ENCODE measurements around the gene FOXN3. TPM values are rescaled to one million over a fixed set of nuclear protein-coding genes. Genes with fewer than 3 reads are reported as not detected.

The FOXN3 gene
- total RNA-seq, 1 donor from 2014 or later, result 122 TPM

GRCh38 chr14:89367779-89368120, 49.3 kb downstream of the FOXN3 start:
- Mint-ChIP-seq H3K27ac (ENCODE audit: unreplicated experiment) (no peak overlapping the region), H3K4me1 (ENCODE audit: low read depth, unreplicated experiment) (peaks cover 32% of the 10 kb centered on the region), H3K4me3 (ENCODE audit: unreplicated experiment) (no peak overlapping the region), H3K36me3 (ENCODE audit: low read depth, unreplicated experiment) (peaks cover 19% of the 10 kb centered on the region), H3K27me3 (ENCODE audit: low read depth, unreplicated experiment) (no peaks in the 10 kb centered on the region), H3K9me3 (ENCODE audit: unreplicated experiment) (no peaks in the 10 kb centered on the region)
- H2AFZ ChIP-seq (ENCODE audit: low read depth, low read length), result no peak overlapping the region
- no peak for FAIRE-seq
- no peak for TF ChIP-seq EZH2 (IDR thresholded peaks at IDR 0.05; ENCODE audit: insufficient read depth, low read length)
- no peak for TF ChIP-seq CTCF (IDR thresholded peaks at IDR 0.05; ENCODE audit: insufficient read depth, low read depth, low read length)
- H3K4me3 ChIP-seq (ENCODE audit: insufficient read depth, low read depth, low read length), result no peak overlapping the region
- H3K9ac ChIP-seq (ENCODE audit: low read length), result no peak overlapping the region
- H4K20me1 ChIP-seq (ENCODE audit: insufficient read depth, low read length), result peaks cover 69% of the 10 kb centered on the region
- no peaks in the 10 kb centered on the region for H3K27me3 ChIP-seq (ENCODE audit: insufficient read depth, low read length)
- H3K36me3 ChIP-seq (ENCODE audit: insufficient read depth, low read length), result no peaks in the 10 kb centered on the region
- no peak overlapping the region for H3K4me2 ChIP-seq (ENCODE audit: low read length)
- DNase-seq (ENCODE audit: low read depth), result no peak
- peaks cover 20% of the 10 kb centered on the region for H3K4me1 ChIP-seq (ENCODE audit: insufficient read depth, low read length)
- no peak overlapping the region for H3K27ac ChIP-seq (ENCODE audit: low read depth, low read length)
- H3K79me2 ChIP-seq (ENCODE audit: insufficient read depth, low read length), result peaks cover 83% of the 10 kb centered on the region
- no peaks in the 10 kb centered on the region for H3K9me3 ChIP-seq (ENCODE audit: insufficient read depth, low read depth, low read length)

GRCh38 chr14:89366864-89367778, 49.9 kb downstream of the FOXN3 start:
- TF ChIP-seq CTCF (IDR thresholded peaks at IDR 0.05; ENCODE audit: insufficient read depth, low read depth, low read length), result no peak
- no peak for TF ChIP-seq EZH2 (IDR thresholded peaks at IDR 0.05; ENCODE audit: insufficient read depth, low read length)
- DNase-seq (ENCODE audit: low read depth), result no peak
- no peak overlapping the region for H3K27ac ChIP-seq (ENCODE audit: low read depth, low read length)
- H3K36me3 Mint-ChIP-seq (ENCODE audit: low read depth, unreplicated experiment), result peaks cover 17% of the 10 kb centered on the region
- H3K9me3 Mint-ChIP-seq (ENCODE audit: unreplicated experiment), result no peaks in the 10 kb centered on the region
- no peaks in the 10 kb centered on the region for H3K36me3 ChIP-seq (ENCODE audit: insufficient read depth, low read length)
- no peak overlapping the region for H3K4me2 ChIP-seq (ENCODE audit: low read length)
- H3K27me3 Mint-ChIP-seq (ENCODE audit: low read depth, unreplicated experiment), result no peaks in the 10 kb centered on the region
- H2AFZ ChIP-seq (ENCODE audit: low read depth, low read length), result no peak overlapping the region
- H3K79me2 ChIP-seq (ENCODE audit: insufficient read depth, low read length), result peaks cover 83% of the 10 kb centered on the region
- H3K4me1 Mint-ChIP-seq (ENCODE audit: low read depth, unreplicated experiment), result peaks cover 32% of the 10 kb centered on the region
- no peak overlapping the region for H3K4me3 Mint-ChIP-seq (ENCODE audit: unreplicated experiment)
- H3K27me3 ChIP-seq (ENCODE audit: insufficient read depth, low read length), result no peaks in the 10 kb centered on the region
- no peak overlapping the region for H3K4me3 ChIP-seq (ENCODE audit: insufficient read depth, low read depth, low read length)
- FAIRE-seq, result no peak
- H3K9ac ChIP-seq (ENCODE audit: low read length), result no peak overlapping the region
- H3K27ac Mint-ChIP-seq (ENCODE audit: unreplicated experiment), result no peak overlapping the region
- peaks cover 13% of the 10 kb centered on the region for H3K4me1 ChIP-seq (ENCODE audit: insufficient read depth, low read length)
- peaks cover 66% of the 10 kb centered on the region for H4K20me1 ChIP-seq (ENCODE audit: insufficient read depth, low read length)
- H3K9me3 ChIP-seq (ENCODE audit: insufficient read depth, low read depth, low read length), result no peaks in the 10 kb centered on the region

All from astrocyte (in vitro differentiated cells and primary cell).